Neural cell (in vitro differentiated cells): ENCODE measurements around the gene PUM1. TPM values are rescaled to one million over a fixed set of nuclear protein-coding genes. Genes with fewer than 3 reads are reported as not detected.
A peak's percentile ranks its signal among the peaks of the same experiment; 100 is the strongest.

Source experiments
- H2AFZ ChIP-seq: fragments of 200-600, 300-800 bp; sonication (generic), shearing (Covaris generic); 2 replicates; pipeline ENCODE4 v1.6.0; 2014; ENCODE audit warnings: low read depth, mild to moderate bottlenecking, antibody characterized with exemption, low read length, moderate library complexity
- H3F3A ChIP-seq: fragments of 200-600 bp; shearing (Covaris generic); 2 replicates; pipeline ENCODE4 v1.6.1; 2016; ENCODE audit warnings: mild to moderate bottlenecking, moderate library complexity, mixed read lengths, antibody characterized with exemption, low read length; ENCODE audit not compliant: insufficient read depth, poor library complexity, severe bottlenecking
- H3K27ac ChIP-seq: fragments of 200-600, 300-800 bp; sonication (generic), shearing (Covaris generic); 2 replicates; pipeline ENCODE4 v1.5.1; 2014; ENCODE audit warnings: mild to moderate bottlenecking, low read length, moderate library complexity
- H3K27me3 ChIP-seq: fragments of 300-800, 200-600 bp; sonication (generic), shearing (Covaris generic); 2 replicates; pipeline ENCODE4 v1.6.0; 2014; ENCODE audit warnings: mild to moderate bottlenecking, low read depth, low read length, moderate library complexity; ENCODE audit not compliant: insufficient read depth
- H3K36me3 ChIP-seq: fragments of 300-800, 200-600 bp; sonication (generic), shearing (Covaris generic); 2 replicates; pipeline ENCODE4 v1.5.1; 2014; ENCODE audit warnings: mild to moderate bottlenecking, antibody characterized with exemption, low read length, moderate library complexity; ENCODE audit not compliant: insufficient read depth
- H3K4me2 ChIP-seq: fragments of 300-800, 200-600 bp; sonication (generic), shearing (Covaris generic); 2 replicates; pipeline ENCODE4 v1.6.0; 2014; ENCODE audit warnings: mild to moderate bottlenecking, low read length
- H3K4me3 ChIP-seq: fragments of 300-800, 200-600 bp; sonication (generic), shearing (Covaris generic); 2 replicates; pipeline ENCODE4 v1.5.1; 2014; ENCODE audit warnings: mild to moderate bottlenecking, low read length, moderate library complexity
- H3K79me2 ChIP-seq: fragments of 200-600 bp; shearing (Covaris generic); replicated peaks from 2 replicates; pipeline ENCODE4 v1.6.0; 2014; ENCODE audit warnings: mild to moderate bottlenecking, low read length, moderate library complexity; ENCODE audit not compliant: insufficient read depth
- H3K9ac ChIP-seq: fragments of 300-800, 200-600 bp; sonication (generic), shearing (Covaris generic); 2 replicates; pipeline ENCODE4 v1.6.1; 2016; ENCODE audit warnings: mild to moderate bottlenecking, low read length, mixed read lengths
- H3K9me2 ChIP-seq: fragments of 200-600 bp; shearing (Covaris generic); 2 replicates; pipeline ENCODE4 v1.6.1; 2016; ENCODE audit warnings: mild to moderate bottlenecking, low read length, mixed read lengths; ENCODE audit not compliant: insufficient read depth
- H3K9me3 ChIP-seq: fragments of 200-600, 300-800 bp; sonication (generic), shearing (Covaris generic); 2 replicates; pipeline ENCODE4 v1.6.1; 2016; ENCODE audit warnings: mild to moderate bottlenecking, mixed run types, low read length, moderate library complexity, mixed read lengths
- H4K20me1 ChIP-seq: fragments of 200-600 bp; shearing (Covaris generic); 2 replicates; pipeline ENCODE4 v1.6.1; 2016; ENCODE audit warnings: mild to moderate bottlenecking, mixed run types; ENCODE audit not compliant: insufficient read depth
- CTCF ChIP-seq: fragments of 450-650 bp; IDR thresholded peaks from 2 replicates; pipeline ENCODE4 v1.5.1; 2014; ENCODE audit warnings: antibody characterized with exemption, mild to moderate bottlenecking, moderate library complexity; ENCODE audit not compliant: poor library complexity, severe bottlenecking
- MXI1 ChIP-seq: fragments of 450-650 bp; conservative IDR thresholded peaks from 2 replicates; pipeline ENCODE4 v1.6.1; 2014; ENCODE audit warnings: antibody characterized with exemption, mild to moderate bottlenecking; ENCODE audit not compliant: poor library complexity, severe bottlenecking
- POLR2AphosphoS5 ChIP-seq: IDR thresholded peaks from 2 replicates; pipeline ENCODE4 v1.6.1; 2012
- RAD21 ChIP-seq: fragments of 450-650 bp; conservative IDR thresholded peaks from 2 replicates; pipeline ENCODE4 v1.6.1; 2014; ENCODE audit warnings: antibody characterized with exemption, mild to moderate bottlenecking, moderate library complexity
- REST ChIP-seq: IDR thresholded peaks from 2 replicates; pipeline ENCODE4 v1.6.1; 2012; ENCODE audit warnings: borderline replicate concordance
- SMC3 ChIP-seq: fragments of 450-650 bp; conservative IDR thresholded peaks from 2 replicates; pipeline ENCODE4 v1.6.1; 2014; ENCODE audit warnings: antibody characterized with exemption, mild to moderate bottlenecking, moderate library complexity; ENCODE audit not compliant: poor library complexity
- TAF1 ChIP-seq: IDR thresholded peaks from 2 replicates; pipeline ENCODE4 v1.6.1; 2012; ENCODE audit warnings: low read depth
- polyA plus RNA-seq: library from polyadenylated mRNA; depleted of rRNA; stranded (reverse); fragments of >200 nt; gene quantifications from 2 replicates; pipeline ENCODE4 v1.2.3, GENCODE V29; 2014

The PUM1 gene
- polyA plus RNA-seq, 1 donor from 2014 or later, result 60.8 TPM

GRCh38 chr1:30909365-30910068 lies 156.0 kb downstream of the PUM1 start:
- Histone ChIP-seq H3K9ac (peak overlapping the region; percentile 78), H3K4me2 (peak overlapping the region; percentile 66), H3K79me2 (peaks cover 40% of the 10 kb centered on the region), H3K27me3 (no peaks in the 10 kb centered on the region), H3K9me3 (no peaks in the 10 kb centered on the region), H2AFZ (peak overlapping the region; percentile 33), H3K36me3 (no peaks in the 10 kb centered on the region), H3F3A (no peaks in the 10 kb centered on the region), H3K4me3 (peak overlapping the region; percentile 72), H3K9me2 (no peaks in the 10 kb centered on the region), H3K27ac (peak overlapping the region; percentile 75), H4K20me1 (peaks cover 4% of the 10 kb centered on the region)
- no peak for TF ChIP-seq RAD21
- no peak for TF ChIP-seq CTCF
- TF ChIP-seq SMC3, result peak; percentile 39
- TF ChIP-seq TAF1, result no peak
- TF ChIP-seq REST, result no peak
- no peak for TF ChIP-seq POLR2AphosphoS5

GRCh38 chr1:30908696-30909364 lies 156.7 kb downstream of the PUM1 start, which contains the start of gene SDC3:
SDC3 (minus strand) TSS chr1:30908758; CDS start chr1:30908586, 172 bp downstream.
- Histone ChIP-seq H3K9me3 (no peaks in the 10 kb centered on the region), H3K9me2 (no peaks in the 10 kb centered on the region), H3K4me3 (peak within 1 kb of the TSS; percentile 98), H3K27me3 (no peaks in the 10 kb centered on the region), H3K36me3 (no peaks in the 10 kb centered on the region), H3F3A (no peaks in the 10 kb centered on the region), H2AFZ (peak within 1 kb of the TSS; percentile 33), H3K27ac (peak within 1 kb of the TSS; percentile 75), H4K20me1 (peaks cover 8% of the 10 kb centered on the region), H3K9ac (peak within 1 kb of the TSS; percentile 94), H3K4me2 (peak within 1 kb of the TSS; percentile 92), H3K79me2 (peaks cover 47% of the 10 kb centered on the region)
- TF ChIP-seq MXI1 (peak; percentile 39), RAD21 (no peak), REST (peak; percentile 23), POLR2AphosphoS5 (peak; percentile 43)
